ENCODE measurements around the gene C1QA.

- TF ChIP-seq ZNF512 (CRISPR knock-in tag; IDR thresholded peaks at IDR 0.05) (no peak), IKZF5 (CRISPR knock-in tag; IDR thresholded peaks at IDR 0.05) (no peak), HNRNPH1 (optimal IDR thresholded peaks at IDR 0.05; ENCODE audit: low read depth, low read length) (no peak), BHLHE40 (IDR thresholded peaks at IDR 0.05; ENCODE audit: low read length) (no peak), TSC22D2 (CRISPR knock-in tag; IDR thresholded peaks at IDR 0.05; ENCODE audit: borderline replicate concordance) (no peak), CTCF (CRISPR knock-in tag; IDR thresholded peaks at IDR 0.05) (no peak), ZNF362 (CRISPR knock-in tag; IDR thresholded peaks at IDR 0.05; ENCODE audit: borderline replicate concordance) (no peak), THAP9 (CRISPR knock-in tag; IDR thresholded peaks at IDR 0.05; ENCODE audit: borderline replicate concordance) (no peak), SIN3B (IDR thresholded peaks at IDR 0.05; ENCODE audit: low read length) (no peak), NCOA2 (CRISPR knock-in tag; IDR thresholded peaks at IDR 0.05) (no peak)
Observed at GRCh38 chr1:22662318-22662717, 25.9 kb downstream of the C1QA start.

Data from HepG2 (cell line).